Measurements from ENCODE around the gene PEA15. TPM values are rescaled to one million over a fixed set of nuclear protein-coding genes. Genes with fewer than 3 reads are reported as not detected.

PEA15 gene
- total RNA-seq, 1 experiment from 2014 or later: 56.3 TPM

GRCh38 chr1:160244209-160244608 is 39.0 kb downstream of the PEA15 start:
- TF ChIP-seq E2F1 (CRISPR knock-in tag; IDR thresholded peaks at IDR 0.05): no peak
- no peak for TF ChIP-seq ZBTB21 (CRISPR knock-in tag; IDR thresholded peaks at IDR 0.05; ENCODE audit: borderline replicate concordance)
- no peak for TF ChIP-seq ZMAT4 (CRISPR knock-in tag; IDR thresholded peaks at IDR 0.05)
- TF ChIP-seq AFF4 (CRISPR knock-in tag; IDR thresholded peaks at IDR 0.05; ENCODE audit: borderline replicate concordance): no peak
- no peak for TF ChIP-seq NR3C1 (CRISPR knock-in tag; conservative IDR thresholded peaks at IDR 0.05; ENCODE audit: low read depth)
- TF ChIP-seq TEAD4 (CRISPR knock-in tag; IDR thresholded peaks at IDR 0.05): no peak
- no peak for TF ChIP-seq PRRX2 (CRISPR knock-in tag; IDR thresholded peaks at IDR 0.05)
- no peak for TF ChIP-seq TP53 (CRISPR knock-in tag; IDR thresholded peaks at IDR 0.05)
- no peak for TF ChIP-seq ARID4B (CRISPR knock-in tag; IDR thresholded peaks at IDR 0.05; ENCODE audit: borderline replicate concordance)
- TF ChIP-seq CBFB (CRISPR knock-in tag; IDR thresholded peaks at IDR 0.05; ENCODE audit: low read depth): no peak
- no peak for TF ChIP-seq OVOL2 (CRISPR knock-in tag; IDR thresholded peaks at IDR 0.05; ENCODE audit: borderline replicate concordance)
- TF ChIP-seq HMGA2 (CRISPR knock-in tag; IDR thresholded peaks at IDR 0.05): no peak
- no peak for TF ChIP-seq ATF3 (CRISPR knock-in tag; conservative IDR thresholded peaks at IDR 0.05)
- TF ChIP-seq AR (CRISPR knock-in tag; IDR thresholded peaks at IDR 0.05): no peak
- no peak for TF ChIP-seq SMAD4 (CRISPR knock-in tag; IDR thresholded peaks at IDR 0.05)
- TF ChIP-seq CREB1 (CRISPR knock-in tag; IDR thresholded peaks at IDR 0.05): no peak
- TF ChIP-seq ERG (CRISPR knock-in tag; IDR thresholded peaks at IDR 0.05): no peak
- Mint-ChIP-seq H3K27ac (no peak overlapping the region), H3K9me3 (no peaks in the 10 kb centered on the region), H3K4me1 (peaks cover 2% of the 10 kb centered on the region; the same call in 1 of the 2 replicates), H3K27me3 (ENCODE audit: low read depth) (no peaks in the 10 kb centered on the region), H3K36me3 (peaks cover 33% of the 10 kb centered on the region), H3K4me3 (no peak overlapping the region)
- POLR2A ChIA-PET: no interaction called here
- ATAC-seq: no peak
- CTCF ChIA-PET: interaction anchor here (0.5 to 2.3 kb wide), 7 partner anchors 25 to 186 kb away, joined by 3 to 7 read pairs (median 4); no protein-coding TSS in a partner anchor
- DNase-seq (ENCODE audit: low spot score): no peak
